K562 (cell line): ENCODE data around the gene ZNF512B. TPM values are rescaled to one million over a fixed set of nuclear protein-coding genes. Genes with fewer than 3 reads are reported as not detected.

Experiments used
- C11orf30 ChIP-seq: fragments of 450-650 bp; IDR thresholded peaks from 2 replicates; pipeline ENCODE4 v1.6.1; 2016; ENCODE audit warnings: low read depth, mild to moderate bottlenecking
- CREB1 ChIP-seq, 2 experiments: sonication (generic) in 1 of 2; formaldehyde crosslinking in 1 of 2; IDR thresholded peaks; 2 replicates each; pipeline versions ENCODE4 v1.6.1 to v1.8.0; 2012 to 2022; ENCODE audit warnings: inconsistent platforms in 1 of 2, mild to moderate bottlenecking in 1 of 2, missing genetic modification reagents in 1 of 2, moderate library complexity in 1 of 2
- E2F1 ChIP-seq: sonication (generic); formaldehyde crosslinking; IDR thresholded peaks from 2 replicates; pipeline ENCODE4 v1.8.1; 2023; ENCODE audit warnings: mild to moderate bottlenecking, missing genetic modification reagents, moderate library complexity
- ELF1 ChIP-seq: fragments of 200-800 bp; sonication (Bioruptor generic); IDR thresholded peaks from 2 replicates; pipeline ENCODE4 v1.6.1; 2016; ENCODE audit warnings: missing genetic modification characterization, missing compliant biosample characterization
- EP300 ChIP-seq: IDR thresholded peaks from 2 replicates; pipeline ENCODE4 v1.6.1; 2012; ENCODE audit warnings: low read length, improper control_type of control experiment
- FOXA1 ChIP-seq: fragments of 450-650 bp; IDR thresholded peaks from 2 replicates; pipeline ENCODE4 v1.6.1; 2016; ENCODE audit warnings: mild to moderate bottlenecking, borderline replicate concordance
- FOXJ3 ChIP-seq: sonication (generic); formaldehyde crosslinking; IDR thresholded peaks from 2 replicates; pipeline ENCODE4 v1.4.0; 2020; ENCODE audit warnings: mild to moderate bottlenecking, missing genetic modification reagents
- HIVEP1 ChIP-seq: fragments of 250-450 bp; sonication (Bioruptor Pico); IDR thresholded peaks from 2 replicates; pipeline ENCODE4 v1.4.0; 2020; ENCODE audit warnings: mild to moderate bottlenecking
- HSF4 ChIP-seq: fragments of 250-450 bp; sonication (Bioruptor Pico); IDR thresholded peaks from 2 replicates; pipeline ENCODE4 v2.1.2; 2022; ENCODE audit warnings: mild to moderate bottlenecking, moderate library complexity, borderline replicate concordance
- ILF3 ChIP-seq: fragments of 450-650 bp; IDR thresholded peaks from 2 replicates; pipeline ENCODE4 v1.6.1; 2018; ENCODE audit warnings: antibody characterized with exemption, mild to moderate bottlenecking, moderate library complexity, borderline replicate concordance
- KAT8 ChIP-seq: fragments of 450-650 bp; IDR thresholded peaks from 2 replicates; pipeline ENCODE4 v1.6.1; 2016; ENCODE audit warnings: low read depth, mild to moderate bottlenecking
- MEF2D ChIP-seq: conservative IDR thresholded peaks from 2 replicates; pipeline ENCODE4 v1.6.1; 2016; ENCODE audit warnings: low read depth, missing genetic modification characterization, missing compliant biosample characterization
- MYBL2 ChIP-seq, 2 experiments: fragments of 450-650 bp in 1 of 2; sonication (generic) in 1 of 2; formaldehyde crosslinking in 1 of 2; IDR thresholded peaks; 2 replicates each; pipeline versions ENCODE4 v1.6.1 to v1.8.1; 2017 to 2022; ENCODE audit warnings: borderline replicate concordance in 1 of 2, inconsistent platforms in 1 of 2, low read depth in 1 of 2, mild to moderate bottlenecking in 1 of 2, missing genetic modification reagents in 1 of 2, moderate library complexity in 1 of 2
- PHF20 ChIP-seq: fragments of 450-650 bp; IDR thresholded peaks from 2 replicates; pipeline ENCODE4 v1.6.1; 2018; ENCODE audit not compliant: partially characterized antibody
- POLR2A ChIP-seq: fragments of 450-650 bp; conservative IDR thresholded peaks from 2 replicates; pipeline ENCODE4 v1.6.1; 2016
- POLR3A ChIP-seq: IDR thresholded peaks from 2 replicates; pipeline ENCODE4 v1.6.1; 2011; ENCODE audit warnings: borderline replicate concordance, mild to moderate bottlenecking, moderate library complexity; ENCODE audit not compliant: insufficient read length, insufficient read depth; ENCODE audit errors: extremely low read depth
- PPARD ChIP-seq: fragments of 250-450 bp; sonication (Bioruptor Pico); IDR thresholded peaks from 2 replicates; pipeline ENCODE4 v1.8.0; 2022; ENCODE audit warnings: inconsistent platforms, mild to moderate bottlenecking, moderate library complexity
- RBM15 ChIP-seq: fragments of 200-400 bp; formaldehyde crosslinking; IDR thresholded peaks from 2 replicates; pipeline ENCODE4 v1.6.1; 2018; ENCODE audit warnings: mild to moderate bottlenecking, low read length, moderate library complexity; ENCODE audit not compliant: insufficient read depth
- SIN3A ChIP-seq, 2 experiments: fragments of 150-350 bp in 1 of 2; IDR thresholded peaks; 2 replicates each; pipeline ENCODE4 v1.6.1; 2011 to 2016; ENCODE audit warnings: borderline replicate concordance in 2 of 2, low read depth in 2 of 2, low read length in 2 of 2, mild to moderate bottlenecking in 2 of 2, moderate library complexity in 2 of 2; ENCODE audit not compliant: control insufficient read depth in 1 of 2
- XRCC3 ChIP-seq: fragments of 450-650 bp; IDR thresholded peaks from 2 replicates; pipeline ENCODE4 v1.6.1; 2017; ENCODE audit warnings: mild to moderate bottlenecking, moderate library complexity
- ZNF280B ChIP-seq: fragments of 250-450 bp; sonication (Bioruptor Pico); IDR thresholded peaks from 2 replicates; pipeline ENCODE4 v1.5.1; 2021; ENCODE audit warnings: mild to moderate bottlenecking
- ZNF589 ChIP-seq: fragments of 200-800 bp; sonication (Bioruptor generic); IDR thresholded peaks from 2 replicates; pipeline ENCODE4 v1.6.1; 2016; ENCODE audit warnings: low read depth, missing genetic modification characterization, missing compliant biosample characterization
- ZNF707 ChIP-seq: fragments of 250-450 bp; sonication (Bioruptor Pico); conservative IDR thresholded peaks from 2 replicates; pipeline ENCODE4 v1.8.0; 2022; ENCODE audit warnings: inconsistent platforms, mild to moderate bottlenecking, moderate library complexity
- polyA plus RNA-seq, 8 experiments: library from polyadenylated mRNA; depleted of rRNA in 4 of 8; stranded (reverse) in 5 of 8; unstranded in 3 of 8; fragments of >200 nt; fragmentation: Nextera tagmentation in 2 of 8; fragmentation: Illumina TruSeq in 1 of 8; extraction: Ambion mirVana in 2 of 8; extraction: Trizol in 1 of 8; gene quantifications; 2 replicates each; pipeline versions ENCODE4 v1.2.1 to v1.2.3, GENCODE V29; 2011 to 2014; ENCODE audit warnings: inconsistent platforms in 1 of 8, missing spikeins in 1 of 8
- total RNA-seq, 7 experiments: library from RNA; depleted of rRNA in 6 of 7; stranded (reverse); fragments of >200 nt in 6 of 7; fragmentation: Illumina TruSeq in 2 of 7; extraction: Trizol in 2 of 7; gene quantifications; 2 replicates each; pipeline versions ENCODE4 v1.2.1 to v1.2.3, GENCODE V29; 2011 to 2021; ENCODE audit warnings: low replicate concordance in 1 of 7

The ZNF512B gene
- total and polyA plus RNA-seq, 9 of the 15 experiments (the other 6 are each of a cell fraction or from before 2014, with no cell fraction given) = 0.01 to 27.8 (median 8.2) TPM

GRCh38 chr20:63980806-63981728 lies 11.3 kb upstream of the ZNF512B start, which contains the start of gene PRPF6 (continued):
- TF ChIP-seq E2F1 (CRISPR knock-in tag) (peak; percentile 18; the same call in 1 of the 2 replicates), KAT8 (no peak), XRCC3 (no peak), ZNF707 (CRISPR knock-in tag) (no peak), MEF2D (tag) (no peak), MYBL2 (IDR thresholded peaks at IDR 0.05; ENCODE audit: low read depth) (no peak), MYBL2 (CRISPR knock-in tag; IDR thresholded peaks at IDR 0.05; ENCODE audit: borderline replicate concordance) (no peak), RBM15 (no peak), C11orf30 (peak; percentile 99), HIVEP1 (no peak), POLR3A (no peak), FOXJ3 (no peak), ILF3 (no peak), SIN3A (IDR thresholded peaks at IDR 0.05; ENCODE audit: borderline replicate concordance in 2 of 2, control insufficient read depth in 1 of 2, low read depth in 2 of 2, low read length in 2 of 2) (peak in 1 of 2 experiments; percentile 93; a peak in 2 of 4 replicates), PPARD (CRISPR knock-in tag) (no peak), ELF1 (peak; percentile 97), CREB1 (IDR thresholded peaks at IDR 0.05) (peak; percentile 98), CREB1 (CRISPR knock-in tag; IDR thresholded peaks at IDR 0.05) (peak; percentile 98), POLR2A (peak; percentile 86), ZNF589 (CRISPR knock-in tag) (no peak), EP300 (peak; percentile 33), ZNF280B (no peak), PHF20 (peak; percentile 100), FOXA1 (no peak), HSF4 (CRISPR knock-in tag) (no peak)
